Measurements from ENCODE around the gene TMPRSS5. TPM values are rescaled to one million over a fixed set of nuclear protein-coding genes. Genes with fewer than 3 reads are reported as not detected.

The TMPRSS5 gene
- total RNA-seq, 4 donors from 2014 or later, result 0.84 to 1.9 (median 1.7) TPM; not detected in 1

- TF ChIP-seq CTCF (IDR thresholded peaks at IDR 0.05), result no peak
- DNase-seq (ENCODE audit: low spot score) (no peak), ATAC-seq (ENCODE audit: low FRiP score) (no peak)
Observed at GRCh38 chr11:113644605-113645004, 61.5 kb downstream of the TMPRSS5 start.

- ATAC-seq (ENCODE audit: low FRiP score) (no peak), DNase-seq (ENCODE audit: low spot score) (no peak)
- no peak for TF ChIP-seq CTCF (IDR thresholded peaks at IDR 0.05)
Observed at GRCh38 chr11:113643701-113644100, 62.4 kb downstream of the TMPRSS5 start.

- no peak for TF ChIP-seq CTCF (IDR thresholded peaks at IDR 0.05)
- DNase-seq (ENCODE audit: low spot score), result no peak
- ATAC-seq (ENCODE audit: low FRiP score), result no peak
Observed at GRCh38 chr11:113643006-113643585, 63.0 kb downstream of the TMPRSS5 start.

- DNase-seq (ENCODE audit: low spot score), result no peak
- no peak for ATAC-seq (ENCODE audit: low FRiP score)
- TF ChIP-seq CTCF (IDR thresholded peaks at IDR 0.05), result no peak
Observed at GRCh38 chr11:113642090-113642489, 64.0 kb downstream of the TMPRSS5 start.

- DNase-seq (ENCODE audit: low spot score) (no peak), ATAC-seq (ENCODE audit: low FRiP score) (no peak)
- no peak for TF ChIP-seq CTCF (IDR thresholded peaks at IDR 0.05)
Observed at GRCh38 chr11:113638376-113638775, 67.7 kb downstream of the TMPRSS5 start.

- no peak for ATAC-seq (ENCODE audit: low FRiP score)
Observed at GRCh38 chr11:113637636-113638035, 68.5 kb downstream of the TMPRSS5 start.

More at GRCh38 chr11:113637636-113638035, 68.5 kb downstream of the TMPRSS5 start:
- TF ChIP-seq CTCF (IDR thresholded peaks at IDR 0.05), result no peak
- DNase-seq (ENCODE audit: low spot score), result no peak

Small RNA genes lying within 50 kb of the gene (small RNA-seq; reads per million reads assigned to genes)
- gene RPS29P19, result not detected

Other genes with a start within 250 kb of the TMPRSS5 start
- gene DRD2, start 230.9 kb downstream of the TMPRSS5 start, total RNA-seq, result under 1 TPM in 1 of 4 donors, not detected in 3; 0.28 TPM
- 10 to 100 TPM in 2 of 4 donors, 1 to 10 TPM in 2; 9.6 to 12.6 (median 10.3) TPM for gene ZW10, start 67.4 kb upstream of the TMPRSS5 start, total RNA-seq
- gene CLDN25, start 73.5 kb upstream of the TMPRSS5 start, total RNA-seq, result not detected
- gene USP28, start 169.3 kb upstream of the TMPRSS5 start, total RNA-seq, result 10 to 100 TPM in 3 of 4 donors, 1 to 10 TPM in 1; 8.5 to 20.2 (median 11.5) TPM
- gene HTR3B, start 198.5 kb upstream of the TMPRSS5 start, total RNA-seq, result not detected